ENCODE measurements around the gene ARPC5. TPM values are rescaled to one million over a fixed set of nuclear protein-coding genes. Genes with fewer than 3 reads are reported as not detected.

Gene ARPC5
- total and polyA plus RNA-seq, 2 of the 8 experiments (the other 6 are each of a cell fraction or from before 2014, with no cell fraction given) = 24.0 to 60.8 TPM

- no peak overlapping the region for H3K56ac ChIP-seq (replicated peaks; ENCODE audit: insufficient read length, low read depth, low read length)
- no peaks in the 10 kb centered on the region for H3K79me2 ChIP-seq (ENCODE audit: control insufficient read depth in 1 of 2, insufficient read depth in 2 of 2, low read length in 2 of 2)
- no peak overlapping the region for H3K4ac ChIP-seq (replicated peaks; ENCODE audit: insufficient read length, low read depth, low read length)
- H3K14ac ChIP-seq (ENCODE audit: insufficient read length) = no peak overlapping the region
- FAIRE-seq = no peak
- H3K18ac ChIP-seq (ENCODE audit: extremely low read depth, low read length) = no peak overlapping the region
- no peaks in the 10 kb centered on the region for H3K36me3 ChIP-seq (ENCODE audit: control insufficient read depth in 2 of 4, insufficient read depth in 4 of 4, low read length in 3 of 4)
- POLR2A ChIA-PET (ENCODE audit: partially characterized antibody) = interaction anchor here (0.8 to 0.9 kb wide), 2 partner anchors 13 to 14 kb away, joined by 3 read pairs; no protein-coding TSS in a partner anchor
- H2BK12ac ChIP-seq (ENCODE audit: low read depth, low read length) = no peak overlapping the region
- H3K9me3 ChIP-seq (ENCODE audit: insufficient read depth in 2 of 2, low read depth in 1 of 2, low read length in 1 of 2) = no peaks in the 10 kb centered on the region
- no peak for TF ChIP-seq ASH2L (IDR thresholded peaks at IDR 0.05; ENCODE audit: low read length)
- no peak for TF ChIP-seq CHD2 (IDR thresholded peaks at IDR 0.05; ENCODE audit: low read length)
- TF ChIP-seq TAF1 (IDR thresholded peaks at IDR 0.05; ENCODE audit: low read depth, low read length) = no peak
- TF ChIP-seq RFX5 (IDR thresholded peaks at IDR 0.05; ENCODE audit: borderline replicate concordance, low read depth, low read length) = no peak
- no peak for TF ChIP-seq SP2 (IDR thresholded peaks at IDR 0.05; ENCODE audit: low read length)
- TF ChIP-seq SAP30 (IDR thresholded peaks at IDR 0.05; ENCODE audit: insufficient read depth, insufficient replicate concordance, low read length) = no peak
- no peak for TF ChIP-seq RXRA (IDR thresholded peaks at IDR 0.05; ENCODE audit: insufficient read depth, low read depth, low read length)
- TF ChIP-seq TAF7 (optimal IDR thresholded peaks at IDR 0.05; ENCODE audit: borderline replicate concordance, low read depth, low read length) = no peak
- no peak for TF ChIP-seq SIX5 (IDR thresholded peaks at IDR 0.05; ENCODE audit: low read depth, low read length)
- no peak for TF ChIP-seq TEAD4 (IDR thresholded peaks at IDR 0.05; ENCODE audit: low read depth, low read length)
- TF ChIP-seq HDAC2 (IDR thresholded peaks at IDR 0.05; ENCODE audit: borderline replicate concordance in 1 of 2, low read depth in 2 of 2, low read length in 2 of 2) = no peak
- TF ChIP-seq, protein P1, sequence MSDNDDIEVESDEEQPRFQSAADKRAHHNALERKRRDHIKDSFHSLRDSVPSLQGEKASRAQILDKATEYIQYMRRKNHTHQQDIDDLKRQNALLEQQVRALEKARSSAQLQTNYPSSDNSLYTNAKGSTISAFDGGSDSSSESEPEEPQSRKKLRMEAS (IDR thresholded peaks at IDR 0.05) = no peak
- no peak for TF ChIP-seq SIN3A (conservative IDR thresholded peaks at IDR 0.05 in 1 of 2, IDR thresholded peaks at IDR 0.05 in 1 of 2; ENCODE audit: low read depth in 1 of 2, low read length in 2 of 2)
- no peak overlapping the region for H3K4me2 ChIP-seq (ENCODE audit: insufficient read depth in 1 of 2, low read depth in 2 of 2, low read length in 2 of 2)
- H4K91ac ChIP-seq (replicated peaks; ENCODE audit: insufficient read length, low read length) = no peak overlapping the region
- no peaks in the 10 kb centered on the region for H4K20me1 ChIP-seq (replicated peaks in 1 of 2; ENCODE audit: control insufficient read depth in 1 of 2, insufficient read depth in 2 of 2, low read length in 2 of 2)
- H3K27me3 ChIP-seq (replicated peaks in 1 of 4; ENCODE audit: control insufficient read depth in 3 of 4, extremely low read depth in 1 of 4, insufficient read depth in 3 of 4, low read length in 3 of 4) = peaks cover 0 to 2% (median 0%) of the 10 kb centered on the region in 4 experiments; a peak in 1 of 7 replicates
- H2AK5ac ChIP-seq (ENCODE audit: low read depth, low read length) = no peak overlapping the region
- H3K9ac ChIP-seq (replicated peaks in 1 of 4; ENCODE audit: extremely low read depth in 1 of 4, low read depth in 3 of 4, low read length in 3 of 4) = no peak overlapping the region
- no peak for DNase-seq (ENCODE audit: low read depth in 1 of 2, low spot score in 2 of 2)
- H3K23ac ChIP-seq (ENCODE audit: insufficient read length) = no peak overlapping the region
- H3K23me2 ChIP-seq (ENCODE audit: low read depth, low read length) = no peaks in the 10 kb centered on the region; the same call in 1 of the 2 replicates
- no peak overlapping the region for H3K27ac ChIP-seq (ENCODE audit: low read depth, low read length)
- H4K8ac ChIP-seq (ENCODE audit: extremely low read depth, insufficient read depth, low read length) = no peak overlapping the region
- no peak overlapping the region for H2AFZ ChIP-seq (ENCODE audit: low read length)
- no peak overlapping the region for H2BK20ac ChIP-seq (ENCODE audit: low read length)
- no peak overlapping the region for H2BK5ac ChIP-seq (ENCODE audit: low read depth, low read length)
- H2BK15ac ChIP-seq (ENCODE audit: low read length) = no peak overlapping the region; the same call in 1 of the 2 replicates
- H3K79me1 ChIP-seq (ENCODE audit: low read depth, low read length) = no peaks in the 10 kb centered on the region
- CTCF ChIA-PET (ENCODE audit: partially characterized antibody) = interaction anchor here (1.1 to 4.4 kb wide), 5 partner anchors 9 to 269 kb away, joined by 3 to 20 read pairs (median 8); no protein-coding TSS in a partner anchor
- no peak overlapping the region for H4K5ac ChIP-seq (ENCODE audit: insufficient read length, low read depth, low read length)
- H2BK120ac ChIP-seq (replicated peaks; ENCODE audit: low read depth, low read length) = no peak overlapping the region
- H3K4me1 ChIP-seq (replicated peaks in 1 of 4; ENCODE audit: control insufficient read depth in 3 of 4, insufficient read depth in 4 of 4, low read length in 3 of 4) = no peaks in the 10 kb centered on the region
- H3K4me3 ChIP-seq (ENCODE audit: extremely low read depth in 1 of 4, insufficient read depth in 2 of 4, low read depth in 3 of 4, low read length in 4 of 4) = no peak overlapping the region
Observed at GRCh38 chr1:183646776-183647175, 11.2 kb upstream of the ARPC5 start.
